ENCODE data around the gene PPP3CA. TPM values are rescaled to one million over a fixed set of nuclear protein-coding genes. Genes with fewer than 3 reads are reported as not detected.

The PPP3CA gene
- total RNA-seq, 1 donor from 2014 or later, result 38.4 TPM

GRCh38 chr4:101328063-101328602, 19.2 kb downstream of the PPP3CA start:
- H3K27ac Mint-ChIP-seq, result no peak overlapping the region
- Histone ChIP-seq H3K79me2 (ENCODE audit: low read depth) (peaks cover 72% of the 10 kb centered on the region), H3K9me3 (ENCODE audit: low read depth) (no peaks in the 10 kb centered on the region), H3K27me3 (no peaks in the 10 kb centered on the region), H3K9ac (no peak overlapping the region), H3K4me3 (no peak overlapping the region), H3K4me2 (peak overlapping the region; percentile 21), H3K36me3 (no peaks in the 10 kb centered on the region), H3F3A (ENCODE audit: low read depth) (peaks cover 5% of the 10 kb centered on the region), H4K20me1 (ENCODE audit: low read depth) (peaks cover 16% of the 10 kb centered on the region), H2AFZ (replicated peaks) (no peak overlapping the region), H3K4me1 (peaks cover 36% of the 10 kb centered on the region), H3K27ac (no peak overlapping the region)
- TF ChIP-seq EZH2 (IDR thresholded peaks at IDR 0.05) (no peak), CTCF (IDR thresholded peaks at IDR 0.05) (no peak), EZH2phosphoT487 (IDR thresholded peaks at IDR 0.05) (no peak)
- H3K9me3 Mint-ChIP-seq, result no peaks in the 10 kb centered on the region
- H3K36me3 Mint-ChIP-seq, result no peaks in the 10 kb centered on the region
- peaks cover 9% of the 10 kb centered on the region for H3K4me1 Mint-ChIP-seq
- H3K4me3 Mint-ChIP-seq, result no peak overlapping the region
- H3K27me3 Mint-ChIP-seq (ENCODE audit: insufficient read depth, low read depth), result no peaks in the 10 kb centered on the region
- no peak for DNase-seq (ENCODE audit: low spot score)

DNA sequence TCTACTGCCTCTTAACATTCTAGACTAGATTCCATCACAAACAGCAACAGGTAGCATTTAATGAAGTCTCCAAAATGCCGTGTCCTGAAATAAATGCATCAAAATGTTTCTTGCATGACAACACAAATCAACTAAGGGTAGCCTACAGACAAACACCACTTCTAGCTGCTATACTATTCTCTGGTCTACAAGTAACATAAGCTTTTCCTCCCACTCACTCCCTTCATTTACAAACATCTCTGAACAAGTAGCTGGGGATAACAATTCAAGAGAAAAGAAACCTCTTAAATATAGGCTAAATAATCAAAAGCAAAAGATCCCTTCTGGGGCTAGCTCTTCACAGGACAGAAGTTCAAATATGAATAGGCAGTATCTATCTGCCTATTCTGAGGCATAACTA, 20.8 kb downstream of the PPP3CA start:
- no peak overlapping the region for H3K4me3 Mint-ChIP-seq
- no peaks in the 10 kb centered on the region for H3K36me3 Mint-ChIP-seq
- no peak overlapping the region for H3K4me3 ChIP-seq
- H3K9ac ChIP-seq, result no peak overlapping the region
- peaks cover 10% of the 10 kb centered on the region for H4K20me1 ChIP-seq (ENCODE audit: low read depth)
- H3K4me1 ChIP-seq, result peaks cover 36% of the 10 kb centered on the region
- H3K79me2 ChIP-seq (ENCODE audit: low read depth), result peaks cover 63% of the 10 kb centered on the region
- H2AFZ ChIP-seq (replicated peaks), result no peak overlapping the region
- peaks cover 5% of the 10 kb centered on the region for H3F3A ChIP-seq (ENCODE audit: low read depth)
- H3K27me3 ChIP-seq, result no peaks in the 10 kb centered on the region
- no peaks in the 10 kb centered on the region for H3K9me3 ChIP-seq (ENCODE audit: low read depth)
- DNase-seq (ENCODE audit: low spot score), result no peak
- TF ChIP-seq EZH2 (IDR thresholded peaks at IDR 0.05), result no peak
- no peak for TF ChIP-seq EZH2phosphoT487 (IDR thresholded peaks at IDR 0.05)
- no peak for TF ChIP-seq CTCF (IDR thresholded peaks at IDR 0.05)
- no peaks in the 10 kb centered on the region for H3K9me3 Mint-ChIP-seq
- H3K4me2 ChIP-seq, result no peak overlapping the region
- H3K27ac Mint-ChIP-seq, result no peak overlapping the region
- no peaks in the 10 kb centered on the region for H3K36me3 ChIP-seq
- no peak overlapping the region for H3K27ac ChIP-seq
- no peaks in the 10 kb centered on the region for H3K27me3 Mint-ChIP-seq (ENCODE audit: insufficient read depth, low read depth)
- peaks cover 9% of the 10 kb centered on the region for H3K4me1 Mint-ChIP-seq

DNA sequence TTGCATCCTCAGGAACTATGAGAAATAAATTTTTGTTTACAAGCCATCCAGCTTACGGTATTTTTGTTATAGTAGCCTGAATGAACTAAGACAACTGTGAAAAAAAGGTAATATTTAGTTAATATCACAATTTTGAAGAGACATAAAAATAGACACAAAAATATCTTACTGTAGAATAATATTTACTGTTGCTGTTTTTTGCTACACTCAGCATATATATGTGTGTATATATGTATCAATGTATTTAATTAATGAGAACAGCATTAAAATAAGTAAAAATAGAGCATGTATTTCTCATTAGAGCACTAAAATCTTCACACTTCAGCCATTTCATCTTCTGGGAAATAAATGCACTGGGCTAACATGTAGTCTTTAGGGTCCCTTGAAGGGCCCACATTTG, 24.6 kb downstream of the PPP3CA start:
- H3K79me2 ChIP-seq (ENCODE audit: low read depth), result peaks cover 57% of the 10 kb centered on the region

More for the DNA sequence above, 24.6 kb downstream of the PPP3CA start:
- Mint-ChIP-seq H3K36me3 (peaks cover 2% of the 10 kb centered on the region), H3K9me3 (no peaks in the 10 kb centered on the region), H3K4me3 (no peak overlapping the region), H3K27ac (no peak overlapping the region), H3K4me1 (peaks cover 4% of the 10 kb centered on the region), H3K27me3 (ENCODE audit: insufficient read depth, low read depth) (no peaks in the 10 kb centered on the region)
- Histone ChIP-seq H3K9me3 (ENCODE audit: low read depth) (no peaks in the 10 kb centered on the region), H3K9ac (no peak overlapping the region), H3K27ac (no peak overlapping the region), H3K27me3 (no peaks in the 10 kb centered on the region), H4K20me1 (ENCODE audit: low read depth) (peaks cover 10% of the 10 kb centered on the region), H3F3A (ENCODE audit: low read depth) (no peaks in the 10 kb centered on the region), H3K4me3 (no peak overlapping the region), H2AFZ (replicated peaks) (no peak overlapping the region), H3K36me3 (no peaks in the 10 kb centered on the region), H3K4me2 (no peak overlapping the region), H3K4me1 (peaks cover 14% of the 10 kb centered on the region)
- TF ChIP-seq EZH2phosphoT487 (IDR thresholded peaks at IDR 0.05) (no peak), CTCF (IDR thresholded peaks at IDR 0.05) (no peak), EZH2 (IDR thresholded peaks at IDR 0.05) (no peak)
- no peak for DNase-seq (ENCODE audit: low spot score)

All from neural progenitor cell (in vitro differentiated cells).